ENCODE data around the gene ACSL1.

DNA sequence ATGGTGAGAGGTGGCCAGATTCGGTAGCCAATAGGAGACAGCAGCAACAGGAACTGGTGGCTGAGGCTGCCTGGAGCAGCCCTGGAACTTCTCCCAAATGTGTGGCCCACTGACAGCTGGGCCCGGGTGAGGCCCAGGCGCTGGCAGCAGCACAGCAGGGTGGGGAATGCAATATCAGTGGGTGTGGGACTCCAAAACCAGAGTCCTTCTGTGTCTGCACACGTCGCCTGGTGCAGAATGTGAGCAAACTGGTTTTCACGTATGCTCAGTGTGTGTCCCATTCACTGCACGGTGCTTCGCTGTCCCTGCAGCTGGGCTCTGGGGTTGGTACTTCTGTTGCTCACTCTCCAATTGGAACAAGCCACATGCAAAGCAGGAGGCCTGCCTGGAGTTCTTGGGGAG, 77.5 kb downstream of the ACSL1 start:
- no peak for TF ChIP-seq POLR2A (IDR thresholded peaks at IDR 0.05)
- TF ChIP-seq, protein P1, sequence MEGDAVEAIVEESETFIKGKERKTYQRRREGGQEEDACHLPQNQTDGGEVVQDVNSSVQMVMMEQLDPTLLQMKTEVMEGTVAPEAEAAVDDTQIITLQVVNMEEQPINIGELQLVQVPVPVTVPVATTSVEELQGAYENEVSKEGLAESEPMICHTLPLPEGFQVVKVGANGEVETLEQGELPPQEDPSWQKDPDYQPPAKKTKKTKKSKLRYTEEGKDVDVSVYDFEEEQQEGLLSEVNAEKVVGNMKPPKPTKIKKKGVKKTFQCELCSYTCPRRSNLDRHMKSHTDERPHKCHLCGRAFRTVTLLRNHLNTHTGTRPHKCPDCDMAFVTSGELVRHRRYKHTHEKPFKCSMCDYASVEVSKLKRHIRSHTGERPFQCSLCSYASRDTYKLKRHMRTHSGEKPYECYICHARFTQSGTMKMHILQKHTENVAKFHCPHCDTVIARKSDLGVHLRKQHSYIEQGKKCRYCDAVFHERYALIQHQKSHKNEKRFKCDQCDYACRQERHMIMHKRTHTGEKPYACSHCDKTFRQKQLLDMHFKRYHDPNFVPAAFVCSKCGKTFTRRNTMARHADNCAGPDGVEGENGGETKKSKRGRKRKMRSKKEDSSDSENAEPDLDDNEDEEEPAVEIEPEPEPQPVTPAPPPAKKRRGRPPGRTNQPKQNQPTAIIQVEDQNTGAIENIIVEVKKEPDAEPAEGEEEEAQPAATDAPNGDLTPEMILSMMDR (IDR thresholded peaks at IDR 0.05) = no peak

All from uterus (tissue), 2 donors.